CD4-positive, alpha-beta T cell treated with Interleukin-2 at 100 ng/mL for 4 hours (primary cell): ENCODE data around the gene GRK5.

ENCODE experiments used
- DNase-seq: peaks from one replicate; pipeline ENCODE4 v3.0.0-alpha.2; 2020; ENCODE audit warnings: low spot score

The GRK5 gene

DNA sequence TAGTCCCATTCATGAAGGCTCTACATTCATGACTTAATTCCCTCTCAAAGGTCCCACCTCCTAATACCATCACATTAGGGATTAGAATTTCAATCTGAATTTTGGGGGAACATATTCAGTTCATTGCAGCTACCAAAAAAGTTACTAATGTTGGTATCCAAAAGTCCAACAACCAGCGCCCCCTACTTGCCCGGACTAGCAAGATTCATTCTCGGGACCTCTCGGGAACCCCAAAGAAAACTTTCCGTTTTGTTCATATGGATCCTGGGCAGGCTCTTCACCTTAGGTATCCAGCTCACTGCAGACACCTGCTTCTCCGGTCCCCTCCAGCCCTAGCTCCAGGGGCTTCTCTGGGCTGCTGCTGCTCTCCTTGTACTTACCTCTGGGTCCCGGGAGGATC is 8.9 kb upstream of the GRK5 start:
- peak; percentile 19 for DNase-seq

GRCh38 chr10:119199231-119199992 is 8.0 kb upstream of the GRK5 start:
- DNase-seq: peak; percentile 59

GRCh38 chr10:119201233-119201632 is 6.1 kb upstream of the GRK5 start:
- no peak for DNase-seq

DNA sequence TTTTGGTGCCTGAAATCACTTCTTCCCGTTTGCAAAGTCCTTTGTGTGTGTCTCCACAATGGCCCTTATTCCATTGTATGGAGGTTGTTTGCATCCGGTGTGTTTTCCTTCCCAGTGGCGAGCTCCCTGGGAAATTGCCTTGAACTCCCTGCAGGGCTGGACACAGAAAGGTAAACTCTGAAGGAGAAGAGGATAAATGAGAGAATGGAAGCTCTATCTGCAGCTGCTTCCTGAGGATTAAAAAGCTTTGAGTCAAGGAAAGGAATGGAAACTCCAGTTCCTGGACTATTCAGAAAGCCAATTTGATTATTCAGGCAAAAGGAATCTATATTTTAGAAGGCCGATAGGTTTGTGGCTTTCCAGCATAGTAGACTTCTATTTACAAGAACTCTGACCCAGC is 4.4 kb upstream of the GRK5 start:
- DNase-seq: no peak

DNA sequence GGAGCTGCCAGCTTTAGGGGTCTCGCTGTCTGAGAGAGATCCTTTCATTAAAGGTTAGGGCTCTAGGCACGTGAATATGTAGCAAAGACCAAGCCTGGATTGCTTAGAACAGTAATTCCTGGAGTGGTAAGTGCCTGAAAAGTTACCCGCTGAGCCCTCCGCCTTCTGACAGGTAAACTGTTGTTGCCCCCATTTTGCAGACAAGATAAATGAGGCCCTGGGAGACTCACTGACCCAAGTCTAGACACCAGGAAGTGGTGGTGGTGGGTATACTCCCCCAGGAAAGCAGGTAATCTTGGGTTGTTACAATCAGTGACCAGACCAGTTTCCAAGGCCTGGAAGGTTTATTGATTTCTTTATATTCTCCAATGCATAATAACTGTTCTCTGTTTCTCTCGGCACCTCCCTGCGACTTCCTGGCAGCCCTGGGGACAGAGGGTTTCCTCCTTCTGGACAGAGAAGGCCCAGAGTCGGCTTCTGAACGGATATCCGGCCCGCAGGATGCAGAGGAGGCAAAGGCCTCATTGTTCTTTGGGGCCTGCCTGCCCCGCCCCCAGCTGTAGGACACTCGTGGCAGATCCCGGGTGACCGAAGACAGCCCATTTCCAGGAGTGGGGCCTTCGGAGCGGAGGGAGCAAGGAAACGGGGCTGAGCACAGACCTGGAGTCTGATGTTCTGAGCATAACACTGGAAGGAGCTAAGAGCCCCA is 1.3 kb upstream of the GRK5 start:
- DNase-seq: peak; percentile 27

GRCh38 chr10:119206603-119207365 is 587 bp upstream of the GRK5 start:
- DNase-seq: peak; percentile 72

DNA sequence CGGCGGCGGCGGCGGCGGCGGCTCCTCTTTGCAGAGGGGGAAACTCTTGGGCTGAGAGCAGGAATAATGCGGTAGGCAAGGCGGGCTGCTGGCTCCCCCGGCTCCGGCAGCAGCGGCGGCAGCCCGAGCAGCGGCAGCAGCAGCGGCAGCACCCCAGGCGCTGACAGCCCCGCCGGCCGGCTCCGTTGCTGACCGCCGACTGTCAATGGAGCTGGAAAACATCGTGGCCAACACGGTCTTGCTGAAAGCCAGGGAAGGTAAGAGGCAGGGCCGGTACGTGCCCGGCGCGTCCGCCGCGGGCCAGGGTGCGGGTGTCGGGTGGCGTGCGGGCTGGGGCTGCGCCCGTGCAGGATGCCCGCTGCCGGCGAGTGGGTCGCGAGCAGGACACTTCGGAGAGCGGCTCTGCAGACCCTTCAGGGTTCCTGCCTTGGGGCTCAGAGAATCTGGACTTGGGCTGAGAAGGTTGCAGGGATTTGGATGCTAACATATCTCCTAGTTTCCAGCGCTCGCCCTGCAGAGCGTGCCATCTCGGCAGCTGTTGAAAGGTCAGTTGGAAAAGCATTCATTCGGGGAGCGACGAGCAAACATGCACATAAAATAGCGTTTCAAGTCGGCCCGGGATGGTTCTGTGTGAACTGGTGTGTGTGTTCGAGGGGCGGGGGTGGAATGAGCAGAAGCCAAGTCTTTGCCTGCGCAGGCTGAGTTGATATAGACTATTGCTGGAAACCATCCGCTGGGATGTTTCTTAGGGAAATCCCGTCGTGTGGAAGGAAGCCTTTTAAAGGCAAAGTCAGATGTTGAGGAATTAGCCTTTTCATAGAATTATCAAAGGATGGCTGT is 562 bp downstream of the GRK5 start:
- peak; percentile 21 for DNase-seq

GRCh38 chr10:119208553-119208940 is 1.2 kb downstream of the GRK5 start:
- no peak for DNase-seq

GRCh38 chr10:119209035-119209735 is 1.8 kb downstream of the GRK5 start:
- peak; percentile 61 for DNase-seq

GRCh38 chr10:119209736-119210355 is 2.5 kb downstream of the GRK5 start:
- no peak for DNase-seq

GRCh38 chr10:119210633-119211032 is 3.3 kb downstream of the GRK5 start:
- DNase-seq: no peak

DNA sequence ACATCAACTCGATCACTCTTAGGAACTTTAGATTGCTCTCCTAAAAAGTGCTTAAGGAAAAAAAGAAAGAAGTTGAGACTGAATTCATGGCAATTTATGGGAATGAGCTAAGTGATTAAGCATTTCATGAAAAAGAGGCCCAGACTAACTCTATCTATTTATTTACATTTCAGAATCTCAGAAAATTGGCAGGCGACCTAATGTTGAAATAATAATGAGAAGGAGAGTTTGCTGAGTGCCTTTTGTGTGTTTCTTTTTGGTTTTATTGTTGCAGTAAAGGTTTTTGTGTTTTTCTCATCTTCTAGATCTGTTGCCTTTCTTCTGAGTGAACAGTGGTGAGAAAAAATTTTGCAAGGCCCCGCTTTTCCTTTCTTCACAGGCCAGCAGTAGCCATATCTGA is 3.8 kb downstream of the GRK5 start:
- no peak for DNase-seq

GRCh38 chr10:119211625-119212441 is 4.5 kb downstream of the GRK5 start:
- DNase-seq: peak; percentile 37

GRCh38 chr10:119215371-119215770 is 8.0 kb downstream of the GRK5 start:
- DNase-seq: no peak

- DNase-seq: no peak
Measured at GRCh38 chr10:119216127-119216526, 8.8 kb downstream of the GRK5 start.

DNA sequence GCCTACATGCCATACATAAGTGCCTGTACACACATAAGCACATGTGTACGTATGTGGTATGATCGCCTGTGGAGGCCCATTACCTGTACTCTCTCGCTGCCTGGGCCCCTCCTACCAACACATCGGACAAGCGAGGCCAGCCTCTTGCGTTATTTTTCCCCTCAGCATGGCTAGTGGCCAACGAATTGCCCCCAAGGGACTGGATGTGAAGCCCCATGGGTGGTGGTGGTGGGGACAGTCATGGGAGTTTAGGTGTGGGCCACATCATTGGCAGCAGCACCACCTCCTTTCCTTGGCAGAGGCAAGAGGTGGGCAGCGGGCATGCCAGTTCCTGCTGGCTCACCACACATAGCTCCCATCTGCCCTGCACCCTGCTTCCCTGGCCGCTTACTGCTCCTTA is 10.0 kb downstream of the GRK5 start:
- DNase-seq: no peak

GRCh38 chr10:119217991-119218490 is 10.7 kb downstream of the GRK5 start:
- no peak for DNase-seq

- no peak for DNase-seq
Measured at GRCh38 chr10:119219871-119220270, 12.5 kb downstream of the GRK5 start.

- no peak for DNase-seq
Measured at GRCh38 chr10:119221201-119221600, 13.8 kb downstream of the GRK5 start.

- DNase-seq: no peak
Measured at GRCh38 chr10:119221666-119222065, 14.3 kb downstream of the GRK5 start.
